Frontal cortex (tissue), 4 donors: Measurements from ENCODE around the gene GNGT2. TPM values are rescaled to one million over a fixed set of nuclear protein-coding genes. Genes with fewer than 3 reads are reported as not detected.
A peak's percentile ranks its signal among the peaks of the same experiment; 100 is the strongest.

Experiments
- DNase-seq, 2 donors: peaks; one replicate each; pipeline ENCODE4 v3.0.0; 2012; ENCODE audit warnings: low spot score in 2 of 2
- FAIRE-seq: peaks from 2 replicates; lab custom pipeline; 2012; peaks lifted over from hg19 to GRCh38; lab: Jason Lieb, UNC
- total RNA-seq: library from RNA; depleted of rRNA; stranded (reverse); fragments of >200 nt; gene quantifications from one replicate; pipeline ENCODE4 v1.2.3, GENCODE V29; 2014
- donor health status: control.
- donor health status: control.
- donor health status: control.

The GNGT2 gene
- not detected for total RNA-seq

- DNase-seq (peak in 1 of 2 donors; percentile 44), FAIRE-seq (no peak)
Observed at GRCh38 chr17:49210158-49211029, at the start of gene GNGT2, which contains the start of gene ABI3. Gene GNGT2 (minus strand): TSS chr17:49210574. CDS start chr17:49207422, 3,152 bp downstream. Gene ABI3 (plus strand): TSS chr17:49210707. CDS start chr17:49210725, 18 bp downstream.

- no peak for DNase-seq
- no peak for FAIRE-seq
Observed at GRCh38 chr17:49259663-49260010, 49.3 kb upstream of the GNGT2 start.

GRCh38 chr17:49258394-49258793 lies 48.0 kb upstream of the GNGT2 start:
- no peak for FAIRE-seq
- no peak for DNase-seq

- no peak for FAIRE-seq
- DNase-seq, result no peak
Observed at GRCh38 chr17:49255125-49255524, 44.8 kb upstream of the GNGT2 start.

GRCh38 chr17:49254066-49254465 lies 43.7 kb upstream of the GNGT2 start:
- FAIRE-seq, result no peak

GRCh38 chr17:49252148-49252695 lies 41.8 kb upstream of the GNGT2 start:
- no peak for DNase-seq
- no peak for FAIRE-seq

More at GRCh38 chr17:49254066-49254465, 43.7 kb upstream of the GNGT2 start:
- DNase-seq, result no peak

GRCh38 chr17:49249890-49250522 lies 39.6 kb upstream of the GNGT2 start:
- FAIRE-seq (no peak), DNase-seq (no peak)

GRCh38 chr17:49249292-49249794 lies 39.0 kb upstream of the GNGT2 start:
- FAIRE-seq (no peak), DNase-seq (no peak)

- FAIRE-seq (no peak), DNase-seq (no peak)
Observed at GRCh38 chr17:49247944-49248343, 37.6 kb upstream of the GNGT2 start.

GRCh38 chr17:49244839-49245238 lies 34.5 kb upstream of the GNGT2 start:
- FAIRE-seq, result no peak
- no peak for DNase-seq

- no peak for DNase-seq
- no peak for FAIRE-seq
Observed at GRCh38 chr17:49242813-49243212, 32.4 kb upstream of the GNGT2 start.

- no peak for FAIRE-seq
- no peak for DNase-seq
Observed at GRCh38 chr17:49241692-49242397, 31.5 kb upstream of the GNGT2 start.

GRCh38 chr17:49241040-49241439 lies 30.7 kb upstream of the GNGT2 start:
- DNase-seq (no peak), FAIRE-seq (no peak)

- no peak for DNase-seq
- FAIRE-seq, result no peak
Observed at GRCh38 chr17:49240619-49241018, 30.2 kb upstream of the GNGT2 start.

GRCh38 chr17:49239963-49240362 lies 29.6 kb upstream of the GNGT2 start:
- FAIRE-seq (no peak), DNase-seq (no peak)

- no peak for FAIRE-seq
- no peak for DNase-seq
Observed at GRCh38 chr17:49235896-49236295, 25.5 kb upstream of the GNGT2 start.

- DNase-seq (no peak), FAIRE-seq (no peak)
Observed at GRCh38 chr17:49234509-49235080, 24.2 kb upstream of the GNGT2 start.

- FAIRE-seq (no peak), DNase-seq (no peak)
Observed at GRCh38 chr17:49231563-49231894, 21.2 kb upstream of the GNGT2 start.

GRCh38 chr17:49230636-49231562 lies 20.5 kb upstream of the GNGT2 start, which contains the start of gene PHOSPHO1:
Gene PHOSPHO1 (minus strand): TSS chr17:49230787. CDS start chr17:49226691, 4,096 bp downstream.
- FAIRE-seq (no peak), DNase-seq (peak; percentile 86 to 94)
